Gastroesophageal sphincter (tissue), 3 donors: Measurements from ENCODE around the gene XPOT.

Experiments used
- CTCF ChIP-seq, 4 experiments: fragments of 200-600 bp in 2 of 4; fragments of 450-650 bp in 2 of 4; sonication (generic) in 1 of 4; IDR thresholded peaks; one replicate each; pipeline ENCODE4 v1.5.1; 2017 to 2019; ENCODE audit warnings: antibody characterized with exemption in 4 of 4, mild to moderate bottlenecking in 2 of 4, moderate library complexity in 2 of 4
- EP300 ChIP-seq: sonication (generic); formaldehyde crosslinking; IDR thresholded peaks from one replicate; pipeline ENCODE4 v1.6.1; 2017; ENCODE audit warnings: antibody characterized with exemption, mild to moderate bottlenecking
- POLR2AphosphoS5 ChIP-seq: sonication (generic); formaldehyde crosslinking; IDR thresholded peaks from one replicate; pipeline ENCODE4 v1.6.1; 2017; ENCODE audit warnings: antibody characterized with exemption

GRCh38 chr12:64411427-64411826 is 7.2 kb downstream of the XPOT start:
- TF ChIP-seq CTCF (IDR thresholded peaks at IDR 0.05) (no peak), EP300 (no peak), POLR2AphosphoS5 (no peak)
